ENCODE measurements around the gene EAF2. TPM values are rescaled to one million over a fixed set of nuclear protein-coding genes. Genes with fewer than 3 reads are reported as not detected.

EAF2 gene
- total and polyA plus RNA-seq, 4 donors = 4.8 to 16.5 (median 9.8) TPM

- no peaks in the 10 kb centered on the region for H3K9me3 ChIP-seq (ENCODE audit: control insufficient read depth in 4 of 4, insufficient read depth in 3 of 4, low read length in 3 of 4)
- WGBS, 2 donors = 6 to 7% methylated on average over 15 of the region's 15 CpGs
- no peak for TF ChIP-seq CTCF (IDR thresholded peaks at IDR 0.05; ENCODE audit: control extremely low read depth, extremely low read depth)
- peak overlapping the region; percentile 94 to 98 for H3K9ac ChIP-seq (ENCODE audit: insufficient read depth in 1 of 2, low read length in 2 of 2)
- no peak for ATAC-seq (ENCODE audit: insufficient read depth, low FRiP score)
- H3K27ac ChIP-seq (ENCODE audit: low read depth in 1 of 2, low read length in 1 of 2) = peak overlapping the region in 1 of 2 donors; percentile 78
- peaks cover 0 to 8% (median 0%) of the 10 kb centered on the region in 3 donors for H3K27me3 ChIP-seq (ENCODE audit: control insufficient read depth in 3 of 3, insufficient read depth in 3 of 3, low read length in 2 of 3)
- H3K36me3 ChIP-seq (ENCODE audit: control insufficient read depth in 4 of 4, insufficient read depth in 4 of 4, low read length in 4 of 4) = peaks cover 0 to 19% (median 9%) of the 10 kb centered on the region in 4 donors
- DNase-seq = no peak
- H3K4me1 ChIP-seq (ENCODE audit: control insufficient read depth in 5 of 5, insufficient read depth in 5 of 5, low read length in 5 of 5) = peaks cover 0 to 11% (median 2%) of the 10 kb centered on the region in 5 donors
- peak overlapping the region; percentile 71 for H3K4me3 ChIP-seq
Measured at GRCh38 chr3:121834157-121834670, 795 bp upstream of the EAF2 start.

- TF ChIP-seq CTCF (IDR thresholded peaks at IDR 0.05; ENCODE audit: control extremely low read depth, extremely low read depth) = no peak
- peak; percentile 7 for ATAC-seq (ENCODE audit: insufficient read depth, low FRiP score)
- peak in 1 of 3 donors; percentile 34 for DNase-seq
- Histone ChIP-seq H3K36me3 (ENCODE audit: control insufficient read depth in 4 of 4, insufficient read depth in 4 of 4, low read length in 4 of 4) (peaks cover 0 to 19% (median 9%) of the 10 kb centered on the region in 4 donors), H3K9ac (ENCODE audit: insufficient read depth in 1 of 2, low read length in 2 of 2) (peak overlapping the region in 1 of 2 donors; percentile 65), H3K27ac (ENCODE audit: low read depth in 1 of 2, low read length in 1 of 2) (peak overlapping the region; percentile 37 to 47), H3K4me3 (peak overlapping the region; percentile 51), H3K27me3 (ENCODE audit: control insufficient read depth in 3 of 3, insufficient read depth in 3 of 3, low read length in 2 of 3) (peaks cover 0 to 8% (median 0%) of the 10 kb centered on the region in 3 donors), H3K9me3 (ENCODE audit: control insufficient read depth in 4 of 4, insufficient read depth in 3 of 4, low read length in 3 of 4) (no peaks in the 10 kb centered on the region), H3K4me1 (ENCODE audit: control insufficient read depth in 5 of 5, insufficient read depth in 5 of 5, low read length in 5 of 5) (peaks cover 0 to 11% (median 2%) of the 10 kb centered on the region in 5 donors)
- WGBS, 2 donors = 0 to 1% methylated on average over 11 of the region's 11 CpGs
Measured at GRCh38 chr3:121835465-121835801, 424 bp downstream of the EAF2 start.

GRCh38 chr3:121836064-121836463 is 1.1 kb downstream of the EAF2 start:
- H3K27ac ChIP-seq (ENCODE audit: low read depth in 1 of 2, low read length in 1 of 2) = no peak overlapping the region
- no peaks in the 10 kb centered on the region for H3K9me3 ChIP-seq (ENCODE audit: control insufficient read depth in 4 of 4, insufficient read depth in 3 of 4, low read length in 3 of 4)
- ATAC-seq (ENCODE audit: insufficient read depth, low FRiP score) = no peak
- peaks cover 0 to 8% (median 0%) of the 10 kb centered on the region in 3 donors for H3K27me3 ChIP-seq (ENCODE audit: control insufficient read depth in 3 of 3, insufficient read depth in 3 of 3, low read length in 2 of 3)
- no peak overlapping the region for H3K4me3 ChIP-seq
- TF ChIP-seq CTCF (IDR thresholded peaks at IDR 0.05; ENCODE audit: control extremely low read depth, extremely low read depth) = no peak
- peaks cover 0 to 19% (median 7%) of the 10 kb centered on the region in 4 donors for H3K36me3 ChIP-seq (ENCODE audit: control insufficient read depth in 4 of 4, insufficient read depth in 4 of 4, low read length in 4 of 4)
- H3K4me1 ChIP-seq (ENCODE audit: control insufficient read depth in 5 of 5, insufficient read depth in 5 of 5, low read length in 5 of 5) = peaks cover 0 to 11% (median 2%) of the 10 kb centered on the region in 5 donors
- H3K9ac ChIP-seq (ENCODE audit: insufficient read depth in 1 of 2, low read length in 2 of 2) = no peak overlapping the region
- no peak for DNase-seq
- WGBS, 2 donors = 31 to 58% methylated on average over 4 of the region's 4 CpGs

- no peak overlapping the region for H3K27ac ChIP-seq (ENCODE audit: low read depth in 1 of 2, low read length in 1 of 2)
- H3K4me3 ChIP-seq = no peak overlapping the region
- TF ChIP-seq CTCF (IDR thresholded peaks at IDR 0.05; ENCODE audit: control extremely low read depth, extremely low read depth) = no peak
- H3K9ac ChIP-seq (ENCODE audit: insufficient read depth in 1 of 2, low read length in 2 of 2) = no peak overlapping the region
- peaks cover 0 to 19% (median 5%) of the 10 kb centered on the region in 4 donors for H3K36me3 ChIP-seq (ENCODE audit: control insufficient read depth in 4 of 4, insufficient read depth in 4 of 4, low read length in 4 of 4)
- DNase-seq (no peak), ATAC-seq (ENCODE audit: insufficient read depth, low FRiP score) (no peak)
- H3K9me3 ChIP-seq (ENCODE audit: control insufficient read depth in 4 of 4, insufficient read depth in 3 of 4, low read length in 3 of 4) = no peaks in the 10 kb centered on the region
- 34 to 71% methylated on average over 3 of the region's 3 CpGs for WGBS, 2 donors
- peaks cover 0 to 8% (median 0%) of the 10 kb centered on the region in 3 donors for H3K27me3 ChIP-seq (ENCODE audit: control insufficient read depth in 3 of 3, insufficient read depth in 3 of 3, low read length in 2 of 3)
- peaks cover 0 to 11% (median 2%) of the 10 kb centered on the region in 5 donors for H3K4me1 ChIP-seq (ENCODE audit: control insufficient read depth in 5 of 5, insufficient read depth in 5 of 5, low read length in 5 of 5)
Measured at GRCh38 chr3:121836481-121836880, 1.5 kb downstream of the EAF2 start.
